HepG2 (cell line): Measurements from ENCODE around the gene HCK. TPM values are rescaled to one million over a fixed set of nuclear protein-coding genes. Genes with fewer than 3 reads are reported as not detected.

Experiments used
- ATAC-seq: fragments of 200-7000 bp; cut with Tn5 transposase; 3 replicates; pipeline ENCODE4 v1.9.1; 2020; ENCODE audit warnings: mild to moderate bottlenecking, moderate library complexity
- BruUV-seq: library from RNA; stranded (reverse); fragments of 400-500 nt; replicated peaks from 2 replicates; lab custom pipeline; 2021; lab: Mats Ljungman, UMichigan
- CTCF ChIA-PET: fragments of 300-600 bp; formaldehyde crosslinking; extraction: SDS; loops from one replicate; lab custom pipeline; 2021; ENCODE audit warnings: low total read pairs, inconsistent platforms, low intra/inter-chr PET ratio; lab: Yijun Ruan, JAX
- POLR2A ChIA-PET: fragments of 350-600 bp; sonication (Branson Sonifier 250); formaldehyde crosslinking; loops from one replicate; lab custom pipeline; 2020; ENCODE audit warnings: antibody characterized with exemption, inconsistent platforms; lab: Yijun Ruan, JAX
- DNase-seq: peaks from one replicate; pipeline ENCODE4 v3.0.0-alpha.2; 2015; ENCODE audit warnings: low spot score
- FAIRE-seq: peaks from 3 replicates; lab custom pipeline; 2011; peaks lifted over from hg19 to GRCh38; lab: Jason Lieb, UNC
- H2AFZ ChIP-seq: one replicate; pipeline ENCODE4 v1.6.1; 2011; ENCODE audit warnings: low read length, inconsistent platforms
- H3K27ac ChIP-seq: fragments of 300-600 bp; 3 replicates; pipeline ENCODE4 v1.8.0; 2011; ENCODE audit warnings: mixed run types, mild to moderate bottlenecking, mixed read lengths, low read length, inconsistent platforms; ENCODE audit not compliant: insufficient read depth; ENCODE audit errors: extremely low read length
- H3K27me3 ChIP-seq, 2 experiments: fragments of 200-600 bp in 1 of 2; 2 replicates in 1 of 2; 3 replicates in 1 of 2; pipeline versions ENCODE4 v1.6.0 to v1.8.0; 2011; ENCODE audit warnings: low read length in 2 of 2, mild to moderate bottlenecking in 2 of 2, moderate library complexity in 2 of 2, inconsistent platforms in 1 of 2; ENCODE audit not compliant: insufficient read depth in 2 of 2, control insufficient read depth in 1 of 2
- H3K36me3 ChIP-seq, 2 experiments: fragments of 200-600 bp in 1 of 2; replicated peaks in 1 of 2; 2 replicates in 1 of 2; 3 replicates in 1 of 2; pipeline versions ENCODE4 v1.5.1 to v1.8.0; 2011; ENCODE audit warnings: low read length in 2 of 2, inconsistent platforms in 1 of 2; ENCODE audit not compliant: insufficient read depth in 2 of 2, control insufficient read depth in 1 of 2
- H3K4me1 ChIP-seq: 2 replicates; pipeline ENCODE4 v1.5.1; 2012; ENCODE audit warnings: low read length, inconsistent platforms; ENCODE audit not compliant: insufficient read depth
- H3K4me2 ChIP-seq: 2 replicates; pipeline ENCODE4 v1.6.0; 2011; ENCODE audit warnings: low read depth, low read length, inconsistent platforms
- H3K4me3 ChIP-seq, 3 experiments: fragments of 200-600 bp in 1 of 3; sonication (generic), shearing (Covaris generic) in 1 of 3; replicated peaks in 1 of 3; 2 replicates each; pipeline ENCODE4 v1.5.1; 2011 to 2016; ENCODE audit warnings: low read length in 3 of 3, inconsistent platforms in 2 of 3, low read depth in 2 of 3, mild to moderate bottlenecking in 2 of 3, control low read depth in 1 of 3, mixed read lengths in 1 of 3; ENCODE audit not compliant: insufficient read depth in 1 of 3
- H3K79me2 ChIP-seq: one replicate; pipeline ENCODE4 v1.6.1; 2011; ENCODE audit warnings: low read length, inconsistent platforms; ENCODE audit not compliant: insufficient read depth
- H3K9ac ChIP-seq: 2 replicates; pipeline ENCODE4 v1.6.0; 2011; ENCODE audit warnings: mild to moderate bottlenecking, low read depth, low read length, inconsistent platforms; ENCODE audit not compliant: insufficient read depth
- H3K9me3 ChIP-seq: 2 replicates; pipeline ENCODE4 v1.5.1; 2012; ENCODE audit warnings: mild to moderate bottlenecking, low read length
- H4K20me1 ChIP-seq: 2 replicates; pipeline ENCODE4 v1.6.0; 2011; ENCODE audit warnings: inconsistent platforms, mild to moderate bottlenecking, low read length, moderate library complexity; ENCODE audit not compliant: insufficient read depth
- BCL6 ChIP-seq: IDR thresholded peaks from 2 replicates; pipeline ENCODE4 v1.6.1; 2016; ENCODE audit warnings: missing genetic modification reagents, missing compliant biosample characterization
- ISL2 ChIP-seq: sonication (generic); formaldehyde crosslinking; IDR thresholded peaks from 2 replicates; pipeline ENCODE4 v1.5.0; 2020; ENCODE audit warnings: missing genetic modification reagents
- KLF13 ChIP-seq: sonication (generic); formaldehyde crosslinking; IDR thresholded peaks from 2 replicates; pipeline ENCODE4 v1.4.0; 2020; ENCODE audit warnings: mild to moderate bottlenecking, missing genetic modification reagents
- KLF16 ChIP-seq, 2 experiments: sonication (generic) in 1 of 2; formaldehyde crosslinking in 1 of 2; IDR thresholded peaks; 2 replicates each; pipeline versions ENCODE4 v1.6.1 to v1.8.0; 2016 to 2023; ENCODE audit warnings: missing genetic modification reagents in 2 of 2, missing compliant biosample characterization in 1 of 2
- RARA ChIP-seq: IDR thresholded peaks from 2 replicates; pipeline ENCODE4 v1.6.1; 2016; ENCODE audit warnings: missing genetic modification reagents, missing compliant biosample characterization
- TBL1XR1 ChIP-seq: fragments of 150-350 bp; IDR thresholded peaks from 2 replicates; pipeline ENCODE4 v1.6.1; 2014; ENCODE audit warnings: borderline replicate concordance, low read length; ENCODE audit not compliant: partially characterized antibody
- TRIM24 ChIP-seq: sonication (generic); formaldehyde crosslinking; IDR thresholded peaks from 2 replicates; pipeline ENCODE4 v1.8.0; 2022; ENCODE audit warnings: mild to moderate bottlenecking, missing genetic modification reagents
- WIZ ChIP-seq: sonication (generic); formaldehyde crosslinking; IDR thresholded peaks from 2 replicates; pipeline ENCODE4 v1.5.1; 2020; ENCODE audit warnings: mild to moderate bottlenecking, missing genetic modification reagents
- ZC3H13 ChIP-seq: sonication (generic); formaldehyde crosslinking; IDR thresholded peaks from 2 replicates; pipeline ENCODE4 v1.8.1; 2023; ENCODE audit warnings: mild to moderate bottlenecking, missing genetic modification reagents, moderate library complexity
- ZFAT ChIP-seq: sonication (generic); formaldehyde crosslinking; conservative IDR thresholded peaks from 2 replicates; pipeline ENCODE4 v1.8.1; 2023; ENCODE audit warnings: missing genetic modification reagents, inconsistent platforms
- ZNF354B ChIP-seq: sonication (generic); formaldehyde crosslinking; IDR thresholded peaks from 2 replicates; pipeline ENCODE4 v1.8.0; 2022; ENCODE audit warnings: mild to moderate bottlenecking, missing genetic modification reagents
- ZNF674 ChIP-seq: sonication (generic); formaldehyde crosslinking; IDR thresholded peaks from 2 replicates; pipeline ENCODE4 v1.5.0; 2020; ENCODE audit warnings: low read depth, mild to moderate bottlenecking, missing genetic modification reagents
- ZNF775 ChIP-seq: sonication (generic); formaldehyde crosslinking; IDR thresholded peaks from 2 replicates; pipeline ENCODE4 v1.4.0; 2020; ENCODE audit warnings: missing genetic modification reagents, mild to moderate bottlenecking, moderate library complexity, borderline replicate concordance
- WGBS: methylation state at CpG from one replicate; pipeline ENCODE4 v1.1.6; 2017; ENCODE audit warnings: low lambda C conversion rate; 5-methylcytosine and 5-hydroxymethylcytosine counted together
- in situ Hi-C: cut with HindIII; loops from 2 replicates; pipeline ENCODE4 v1.10.0; 2017; ENCODE audit warnings: low pct_unique_long_range_greater_than_20kb; ENCODE audit not compliant: extremely low pct_ligation_motif_present
- intact Hi-C: fragments of 100-400 bp; cut with micrococcal nuclease; formaldehyde crosslinking; loops from one replicate; pipeline ENCODE4 v1.10.0; 2022; ENCODE audit not compliant: unreplicated experiment
- polyA plus RNA-seq, 8 experiments: library from polyadenylated mRNA; depleted of rRNA in 3 of 8; stranded (reverse) in 7 of 8; unstranded in 1 of 8; fragments of >200 nt; fragmentation: Illumina TruSeq in 4 of 8; extraction: Trizol in 4 of 8; gene quantifications; 2 replicates each; pipeline versions ENCODE4 v1.2.1 to v1.2.3, GENCODE V29; 2011 to 2016; ENCODE audit warnings: low read depth in 4 of 8, missing spikeins in 1 of 8, mixed read lengths in 1 of 8; ENCODE audit not compliant: insufficient read depth in 1 of 8
- total RNA-seq, 5 experiments: library from RNA; depleted of rRNA; stranded (reverse); fragments of >200 nt; fragmentation: Illumina TruSeq; extraction: Trizol; gene quantifications; 2 replicates each; pipeline ENCODE4 v1.2.3, GENCODE V29; 2016; ENCODE audit warnings: low read depth in 1 of 5
- TF ChIP-seq, protein P1 (sequence below): sonication (generic); formaldehyde crosslinking; IDR thresholded peaks from 2 replicates; pipeline ENCODE4 v1.8.0; 2023; ENCODE audit warnings: mild to moderate bottlenecking, missing genetic modification reagents
- TF ChIP-seq, protein P2 (sequence below), 2 experiments: sonication (generic) in 1 of 2; formaldehyde crosslinking in 1 of 2; IDR thresholded peaks; 2 replicates each; pipeline versions ENCODE4 v1.4.0 to v1.6.1; 2016 to 2020; ENCODE audit warnings: borderline replicate concordance in 1 of 2, low read depth in 1 of 2, mild to moderate bottlenecking in 1 of 2, missing genetic modification reagents in 1 of 2
- TF ChIP-seq, protein P3 (sequence below): sonication (generic); formaldehyde crosslinking; IDR thresholded peaks from 2 replicates; pipeline ENCODE4 v1.4.0; 2020; ENCODE audit warnings: mild to moderate bottlenecking, missing genetic modification reagents

The HCK gene
- total and polyA plus RNA-seq, 2 of the 13 experiments (the other 11 are each of a cell fraction or from before 2014, with no cell fraction given) = 0.04 TPM; not detected in 1

DNA sequence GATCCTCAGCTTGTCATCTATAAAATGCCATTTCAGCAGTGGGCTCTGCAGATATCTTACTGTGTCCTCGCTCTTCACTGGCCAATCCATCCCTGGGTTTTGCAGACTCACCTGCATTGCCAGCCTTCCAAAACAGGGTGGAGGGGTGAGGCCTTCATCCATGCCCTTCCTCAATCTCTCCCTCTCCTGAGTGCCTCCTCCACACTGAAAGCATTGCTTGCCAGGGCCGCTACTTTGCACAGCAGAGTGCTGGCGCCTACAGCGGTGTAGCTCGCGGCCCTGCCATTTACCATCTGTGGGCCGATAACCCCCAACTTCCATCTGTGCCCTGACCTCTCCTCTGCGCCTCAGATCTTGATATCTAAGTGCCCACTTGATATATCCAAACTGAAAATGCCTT is 86.9 kb downstream of the HCK start:
- in situ Hi-C loops = no loop called here
- CTCF ChIA-PET = no interaction called here
- H3K4me1 ChIP-seq = no peaks in the 10 kb centered on the region

DNA sequence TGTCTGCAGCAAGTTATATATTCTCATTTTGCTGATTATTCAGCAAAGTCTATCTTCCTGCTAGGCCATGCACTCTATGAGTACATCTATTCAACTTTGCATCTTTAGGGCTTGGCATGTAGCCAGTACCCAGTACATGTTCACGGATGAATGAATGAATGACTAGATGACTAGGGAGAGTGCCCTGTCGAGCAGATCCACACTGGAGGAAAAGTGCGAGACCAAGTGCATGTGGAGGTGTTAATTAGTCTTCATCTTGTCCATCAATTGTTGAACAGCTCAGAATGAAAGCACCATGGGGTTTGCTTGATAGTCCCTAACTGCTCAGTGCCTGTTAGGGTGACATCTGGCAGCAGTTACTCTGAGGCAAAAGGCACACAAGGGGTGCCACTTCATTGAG is 87.9 kb downstream of the HCK start:
- FAIRE-seq (no peak), ATAC-seq (no peak), DNase-seq (no peak)
- no TSS peak for BruUV-seq
- 96% methylated on average over 3 of the region's 3 CpGs for WGBS
- ChIA-PET POLR2A (no interaction called here), CTCF (no interaction called here)
- Histone ChIP-seq H2AFZ (no peak overlapping the region), H3K27ac (no peak overlapping the region), H3K9ac (no peak overlapping the region), H3K36me3 (peaks cover 75 to 95% of the 10 kb centered on the region in 2 experiments), H3K4me3 (no peak overlapping the region), H3K4me1 (no peaks in the 10 kb centered on the region), H3K79me2 (no peaks in the 10 kb centered on the region), H3K9me3 (no peaks in the 10 kb centered on the region), H4K20me1 (no peaks in the 10 kb centered on the region), H3K27me3 (no peaks in the 10 kb centered on the region), H3K4me2 (no peak overlapping the region)
- intact Hi-C loops (no loop called here), in situ Hi-C loops (no loop called here)
- TF ChIP-seq, protein P1, sequence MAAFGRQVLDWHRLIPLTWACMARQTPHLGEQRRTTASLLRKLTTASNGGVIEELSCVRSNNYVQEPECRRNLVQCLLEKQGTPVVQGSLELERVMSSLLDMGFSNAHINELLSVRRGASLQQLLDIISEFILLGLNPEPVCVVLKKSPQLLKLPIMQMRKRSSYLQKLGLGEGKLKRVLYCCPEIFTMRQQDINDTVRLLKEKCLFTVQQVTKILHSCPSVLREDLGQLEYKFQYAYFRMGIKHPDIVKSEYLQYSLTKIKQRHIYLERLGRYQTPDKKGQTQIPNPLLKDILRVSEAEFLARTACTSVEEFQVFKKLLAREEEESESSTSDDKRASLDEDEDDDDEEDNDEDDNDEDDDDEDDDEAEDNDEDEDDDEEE = 0 out of 2 replicates have a peak, but pooled peaks have one; percentile 28
- no peak for TF ChIP-seq ZNF775 (CRISPR knock-in tag)
- 0 out of 4 replicates have a peak, but pooled peaks of 1 of the 2 experiments have one; percentile 33 for TF ChIP-seq KLF16 (CRISPR knock-in tag; IDR thresholded peaks at IDR 0.05)
- TF ChIP-seq, protein P2, sequence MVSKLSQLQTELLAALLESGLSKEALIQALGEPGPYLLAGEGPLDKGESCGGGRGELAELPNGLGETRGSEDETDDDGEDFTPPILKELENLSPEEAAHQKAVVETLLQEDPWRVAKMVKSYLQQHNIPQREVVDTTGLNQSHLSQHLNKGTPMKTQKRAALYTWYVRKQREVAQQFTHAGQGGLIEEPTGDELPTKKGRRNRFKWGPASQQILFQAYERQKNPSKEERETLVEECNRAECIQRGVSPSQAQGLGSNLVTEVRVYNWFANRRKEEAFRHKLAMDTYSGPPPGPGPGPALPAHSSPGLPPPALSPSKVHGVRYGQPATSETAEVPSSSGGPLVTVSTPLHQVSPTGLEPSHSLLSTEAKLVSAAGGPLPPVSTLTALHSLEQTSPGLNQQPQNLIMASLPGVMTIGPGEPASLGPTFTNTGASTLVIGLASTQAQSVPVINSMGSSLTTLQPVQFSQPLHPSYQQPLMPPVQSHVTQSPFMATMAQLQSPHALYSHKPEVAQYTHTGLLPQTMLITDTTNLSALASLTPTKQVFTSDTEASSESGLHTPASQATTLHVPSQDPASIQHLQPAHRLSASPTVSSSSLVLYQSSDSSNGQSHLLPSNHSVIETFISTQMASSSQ (IDR thresholded peaks at IDR 0.05; ENCODE audit: low read depth) = no peak
- TF ChIP-seq, protein P2 (CRISPR knock-in tag; IDR thresholded peaks at IDR 0.05; ENCODE audit: borderline replicate concordance) = no peak

More for the DNA sequence above, 86.9 kb downstream of the HCK start:
- 99% methylated on average over 8 of the region's 8 CpGs for WGBS
- H4K20me1 ChIP-seq = no peaks in the 10 kb centered on the region
- no peaks in the 10 kb centered on the region for H3K9me3 ChIP-seq
- H3K4me3 ChIP-seq = no peak overlapping the region
- no peaks in the 10 kb centered on the region for H3K79me2 ChIP-seq
- FAIRE-seq = no peak
- no peaks in the 10 kb centered on the region for H3K27me3 ChIP-seq
- H3K27ac ChIP-seq = no peak overlapping the region
- BruUV-seq = no TSS peak
- no peak for DNase-seq
- no peak for TF ChIP-seq TBL1XR1
- TF ChIP-seq ZNF354B (CRISPR knock-in tag) = no peak
- TF ChIP-seq WIZ (CRISPR knock-in tag) = no peak
- no peak for TF ChIP-seq RARA (CRISPR knock-in tag)
- TF ChIP-seq TRIM24 (CRISPR knock-in tag) = no peak
- TF ChIP-seq, protein P3, sequence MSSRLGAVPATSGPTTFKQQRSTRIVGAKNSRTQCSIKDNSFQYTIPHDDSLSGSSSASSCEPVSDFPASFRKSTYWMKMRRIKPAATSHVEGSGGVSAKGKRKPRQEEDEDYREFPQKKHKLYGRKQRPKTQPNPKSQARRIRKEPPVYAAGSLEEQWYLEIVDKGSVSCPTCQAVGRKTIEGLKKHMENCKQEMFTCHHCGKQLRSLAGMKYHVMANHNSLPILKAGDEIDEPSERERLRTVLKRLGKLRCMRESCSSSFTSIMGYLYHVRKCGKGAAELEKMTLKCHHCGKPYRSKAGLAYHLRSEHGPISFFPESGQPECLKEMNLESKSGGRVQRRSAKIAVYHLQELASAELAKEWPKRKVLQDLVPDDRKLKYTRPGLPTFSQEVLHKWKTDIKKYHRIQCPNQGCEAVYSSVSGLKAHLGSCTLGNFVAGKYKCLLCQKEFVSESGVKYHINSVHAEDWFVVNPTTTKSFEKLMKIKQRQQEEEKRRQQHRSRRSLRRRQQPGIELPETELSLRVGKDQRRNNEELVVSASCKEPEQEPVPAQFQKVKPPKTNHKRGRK (CRISPR knock-in tag) = no peak
- TF ChIP-seq KLF13 (CRISPR knock-in tag) = no peak
- TF ChIP-seq ZC3H13 = no peak
- TF ChIP-seq ZNF674 (CRISPR knock-in tag) = no peak
- TF ChIP-seq ISL2 (CRISPR knock-in tag) = no peak
- TF ChIP-seq BCL6 (CRISPR knock-in tag) = no peak
- TF ChIP-seq ZFAT (CRISPR knock-in tag) = no peak
- H3K36me3 ChIP-seq = peaks cover 70 to 94% of the 10 kb centered on the region in 2 experiments
- no peak overlapping the region for H3K9ac ChIP-seq
- H3K4me2 ChIP-seq = no peak overlapping the region
- POLR2A ChIA-PET = no interaction called here
- H2AFZ ChIP-seq = no peak overlapping the region
- intact Hi-C loops = no loop called here
- no peak for ATAC-seq
